Naive B cell (primary cell): ENCODE measurements around the gene PRSS16. TPM values are rescaled to one million over a fixed set of nuclear protein-coding genes. Genes with fewer than 3 reads are reported as not detected.
A peak's percentile ranks its signal among the peaks of the same experiment; 100 is the strongest.

ENCODE experiments used
- ATAC-seq, 2 donors: fragments of 150-1000 bp; cut with Tn5 transposase; 2 replicates each; pipeline ENCODE4 v1.10.0; 2021; ENCODE audit warnings: low read depth in 2 of 2, mild to moderate bottlenecking in 2 of 2, moderate library complexity in 2 of 2
- DNase-seq: peaks from one replicate; pipeline ENCODE4 v3.0.0; 2022
- H3K27ac Mint-ChIP-seq, 6 donors: one replicate each; pipeline ENCODE4 v1.8.0; 2020 to 2022; ENCODE audit warnings: mild to moderate bottlenecking in 6 of 6, mixed read lengths in 6 of 6, moderate library complexity in 5 of 6, inconsistent platforms in 2 of 6
- H3K27me3 Mint-ChIP-seq, 3 donors: one replicate each; pipeline ENCODE4 v1.8.0; 2021 to 2022; ENCODE audit warnings: mixed read lengths in 3 of 3, mild to moderate bottlenecking in 1 of 3
- H3K36me3 Mint-ChIP-seq, 2 donors: one replicate each; pipeline ENCODE4 v1.8.0; 2020 to 2022; ENCODE audit warnings: mixed read lengths in 2 of 2, inconsistent platforms in 1 of 2, mild to moderate bottlenecking in 1 of 2
- H3K4me1 Mint-ChIP-seq, 3 donors: one replicate each; pipeline ENCODE4 v1.8.0; 2020 to 2022; ENCODE audit warnings: mixed read lengths in 3 of 3, inconsistent platforms in 1 of 3, mild to moderate bottlenecking in 1 of 3, moderate library complexity in 1 of 3
- H3K4me3 Mint-ChIP-seq, 8 donors: one replicate each; pipeline ENCODE4 v1.8.0; 2020 to 2022; ENCODE audit warnings: mild to moderate bottlenecking in 8 of 8, mixed read lengths in 8 of 8, moderate library complexity in 8 of 8, inconsistent platforms in 2 of 8
- H3K9me3 Mint-ChIP-seq, 7 donors: one replicate each; pipeline ENCODE4 v1.8.0; 2020 to 2022; ENCODE audit warnings: mixed read lengths in 7 of 7, mild to moderate bottlenecking in 5 of 7, inconsistent platforms in 2 of 7, moderate library complexity in 1 of 7
- polyA plus RNA-seq, 6 donors: library from polyadenylated mRNA; unstranded; fragments of 300-500 nt; fragmentation: Illumina TruSeq; gene quantifications; one replicate each; pipeline ENCODE4 v1.2.3, GENCODE V29; 2021; ENCODE audit warnings: low read depth in 6 of 6

Gene PRSS16
- polyA plus RNA-seq, 6 donors from 2014 or later: 0.31 to 1.3 (median 0.76) TPM; not detected in 3

- peaks cover 53 to 76% (median 71%) of the 10 kb centered on the region in 3 donors for H3K27me3 Mint-ChIP-seq
- ATAC-seq (no peak), DNase-seq (no peak)
- H3K9me3 Mint-ChIP-seq: peaks cover 3 to 32% (median 18%) of the 10 kb centered on the region in 7 donors
- H3K36me3 Mint-ChIP-seq: peaks cover 0 to 8% of the 10 kb centered on the region in 2 donors
- no peaks in the 10 kb centered on the region for H3K4me1 Mint-ChIP-seq
- H3K27ac Mint-ChIP-seq: peak overlapping the region in 1 of 6 donors; percentile 19
- H3K4me3 Mint-ChIP-seq: no peak overlapping the region
Observed at GRCh38 chr6:27228963-27229477, 18.5 kb upstream of the PRSS16 start.

- Mint-ChIP-seq H3K4me1 (peaks cover 0 to 6% (median 4%) of the 10 kb centered on the region in 3 donors), H3K36me3 (peaks cover 0 to 15% of the 10 kb centered on the region in 2 donors), H3K27ac (peak overlapping the region in 1 of 6 donors; percentile 15), H3K27me3 (peaks cover 54 to 75% (median 70%) of the 10 kb centered on the region in 3 donors), H3K4me3 (no peak overlapping the region), H3K9me3 (peaks cover 3 to 39% (median 24%) of the 10 kb centered on the region in 7 donors)
- ATAC-seq: no peak
- DNase-seq: no peak
Observed at GRCh38 chr6:27230758-27231111, 16.8 kb upstream of the PRSS16 start.

- Mint-ChIP-seq H3K9me3 (peaks cover 3 to 58% (median 37%) of the 10 kb centered on the region in 7 donors), H3K27ac (no peak overlapping the region), H3K4me3 (peak overlapping the region in 3 of 8 donors; percentile 7 to 71 (median 55)), H3K36me3 (peaks cover 23 to 42% of the 10 kb centered on the region in 2 donors), H3K27me3 (peaks cover 71 to 77% (median 77%) of the 10 kb centered on the region in 3 donors), H3K4me1 (peaks cover 10 to 25% (median 15%) of the 10 kb centered on the region in 3 donors)
- ATAC-seq: no peak
- DNase-seq: no peak
Observed at GRCh38 chr6:27234576-27234975, 12.9 kb upstream of the PRSS16 start.

- Mint-ChIP-seq H3K9me3 (peaks cover 3 to 49% (median 38%) of the 10 kb centered on the region in 7 donors), H3K27me3 (peaks cover 68 to 81% (median 73%) of the 10 kb centered on the region in 3 donors), H3K4me3 (peak overlapping the region in 3 of 8 donors; percentile 25 to 69 (median 60)), H3K27ac (peak overlapping the region in 4 of 6 donors; percentile 61 to 87 (median 68)), H3K4me1 (peaks cover 10 to 25% (median 15%) of the 10 kb centered on the region in 3 donors), H3K36me3 (peaks cover 26 to 42% of the 10 kb centered on the region in 2 donors)
- no peak for DNase-seq
- ATAC-seq: no peak
Observed at GRCh38 chr6:27237089-27237803, 10.3 kb upstream of the PRSS16 start.

GRCh38 chr6:27238010-27238983 is 9.2 kb upstream of the PRSS16 start:
- no peak for DNase-seq
- Mint-ChIP-seq H3K9me3 (peaks cover 1 to 46% (median 33%) of the 10 kb centered on the region in 7 donors), H3K36me3 (peaks cover 26 to 39% of the 10 kb centered on the region in 2 donors), H3K27ac (peak overlapping the region in 4 of 6 donors; percentile 17 to 87 (median 60)), H3K27me3 (peaks cover 72 to 87% (median 73%) of the 10 kb centered on the region in 3 donors), H3K4me3 (peak overlapping the region in 6 of 8 donors; percentile 2 to 74 (median 29)), H3K4me1 (peaks cover 10 to 25% (median 15%) of the 10 kb centered on the region in 3 donors)
- no peak for ATAC-seq

GRCh38 chr6:27239258-27239657 is 8.2 kb upstream of the PRSS16 start:
- Mint-ChIP-seq H3K27me3 (peaks cover 63 to 81% (median 71%) of the 10 kb centered on the region in 3 donors), H3K9me3 (peaks cover 0 to 46% (median 33%) of the 10 kb centered on the region in 7 donors), H3K36me3 (peaks cover 26 to 34% of the 10 kb centered on the region in 2 donors), H3K4me1 (peaks cover 10 to 25% (median 15%) of the 10 kb centered on the region in 3 donors), H3K4me3 (no peak overlapping the region), H3K27ac (no peak overlapping the region)
- no peak for DNase-seq
- no peak for ATAC-seq

GRCh38 chr6:27241443-27241842 is 6.1 kb upstream of the PRSS16 start:
- Mint-ChIP-seq H3K27ac (peak overlapping the region in 1 of 6 donors; percentile 14), H3K4me3 (no peak overlapping the region)
- no peak for DNase-seq

GRCh38 chr6:27242589-27243265 is 4.8 kb upstream of the PRSS16 start:
- Mint-ChIP-seq H3K27me3 (peaks cover 38 to 49% (median 45%) of the 10 kb centered on the region in 3 donors), H3K36me3 (peaks cover 12 to 13% of the 10 kb centered on the region in 2 donors), H3K9me3 (peaks cover 0 to 24% (median 14%) of the 10 kb centered on the region in 7 donors), H3K27ac (no peak overlapping the region), H3K4me1 (peaks cover 6 to 11% (median 9%) of the 10 kb centered on the region in 3 donors), H3K4me3 (no peak overlapping the region)
- ATAC-seq (no peak), DNase-seq (no peak)

More at GRCh38 chr6:27241443-27241842, 6.1 kb upstream of the PRSS16 start:
- peaks cover 0 to 37% (median 26%) of the 10 kb centered on the region in 7 donors for H3K9me3 Mint-ChIP-seq
- peaks cover 10 to 19% (median 11%) of the 10 kb centered on the region in 3 donors for H3K4me1 Mint-ChIP-seq
- no peak for ATAC-seq
- H3K36me3 Mint-ChIP-seq: peaks cover 24 to 26% of the 10 kb centered on the region in 2 donors
- peaks cover 50 to 62% (median 58%) of the 10 kb centered on the region in 3 donors for H3K27me3 Mint-ChIP-seq

- no peak for DNase-seq
- peak overlapping the region in 1 of 8 donors; percentile 12 for H3K4me3 Mint-ChIP-seq
- ATAC-seq: no peak
- peaks cover 0 to 38% (median 15%) of the 10 kb centered on the region in 3 donors for H3K27me3 Mint-ChIP-seq
- H3K27ac Mint-ChIP-seq: no peak overlapping the region
- H3K9me3 Mint-ChIP-seq: peaks cover 0 to 9% (median 2%) of the 10 kb centered on the region in 7 donors
- peaks cover 6 to 11% (median 7%) of the 10 kb centered on the region in 3 donors for H3K4me1 Mint-ChIP-seq
- peaks cover 0 to 13% of the 10 kb centered on the region in 2 donors for H3K36me3 Mint-ChIP-seq
Observed at GRCh38 chr6:27248783-27249182, 1.3 kb downstream of the PRSS16 start.

- Mint-ChIP-seq H3K4me3 (peak overlapping the region; percentile 68 to 92 (median 88)), H3K36me3 (peaks cover 0 to 16% of the 10 kb centered on the region in 2 donors), H3K4me1 (peaks cover 6 to 11% (median 7%) of the 10 kb centered on the region in 3 donors), H3K27me3 (peaks cover 0 to 52% (median 32%) of the 10 kb centered on the region in 3 donors), H3K27ac (peak overlapping the region in 3 of 6 donors; percentile 44 to 70 (median 59)), H3K9me3 (peaks cover 0 to 9% (median 2%) of the 10 kb centered on the region in 7 donors)
- DNase-seq: no peak
- ATAC-seq: no peak
Observed at GRCh38 chr6:27250277-27251111, 3.0 kb downstream of the PRSS16 start.

- Mint-ChIP-seq H3K4me3 (peak overlapping the region; percentile 68 to 92 (median 88)), H3K27ac (peak overlapping the region in 3 of 6 donors; percentile 44 to 70 (median 59)), H3K4me1 (peaks cover 6 to 11% (median 7%) of the 10 kb centered on the region in 3 donors), H3K9me3 (peaks cover 0 to 9% (median 2%) of the 10 kb centered on the region in 7 donors), H3K36me3 (peaks cover 0 to 22% of the 10 kb centered on the region in 2 donors), H3K27me3 (peaks cover 0 to 58% (median 39%) of the 10 kb centered on the region in 3 donors)
- peak; percentile 16 for DNase-seq
- peak; percentile 41 to 46 for ATAC-seq
Observed at GRCh38 chr6:27251112-27251605, 3.7 kb downstream of the PRSS16 start.
